ENCODE measurements around the gene TRIM34.

DNA sequence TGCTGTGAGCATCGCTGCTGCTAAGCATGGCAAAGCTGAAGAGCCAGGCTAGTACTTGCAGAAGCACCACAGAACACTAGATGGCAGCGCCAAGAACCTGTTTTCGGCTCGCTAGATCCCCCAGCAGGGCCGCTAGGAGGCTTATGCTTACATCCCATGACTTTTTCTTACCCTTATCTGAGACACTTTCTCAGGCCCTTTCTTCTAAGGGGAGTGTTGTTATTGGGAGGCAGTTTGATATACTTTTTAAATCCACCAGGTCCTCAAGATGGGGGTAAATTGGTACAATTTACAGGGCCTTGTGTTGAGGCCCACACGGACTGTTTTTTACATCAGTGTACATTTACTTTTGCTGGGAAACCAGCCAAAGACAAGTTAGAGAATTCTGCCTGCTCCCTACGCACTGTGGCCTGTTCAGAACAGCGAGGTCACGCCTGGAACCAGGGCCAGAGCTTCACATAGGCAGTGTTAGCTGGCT lies 24.4 kb upstream of the TRIM34 start:
- TF ChIP-seq GATA2 (IDR thresholded peaks at IDR 0.05; ENCODE audit: low read depth, low read length) (no peak), GATA3 (IDR thresholded peaks at IDR 0.05; ENCODE audit: low read depth, low read length) (no peak)

Measured in SH-SY5Y (cell line).